Measurements from ENCODE around the gene TAGAP.
A peak's percentile ranks its signal among the peaks of the same experiment; 100 is the strongest.

Gene TAGAP

DNA sequence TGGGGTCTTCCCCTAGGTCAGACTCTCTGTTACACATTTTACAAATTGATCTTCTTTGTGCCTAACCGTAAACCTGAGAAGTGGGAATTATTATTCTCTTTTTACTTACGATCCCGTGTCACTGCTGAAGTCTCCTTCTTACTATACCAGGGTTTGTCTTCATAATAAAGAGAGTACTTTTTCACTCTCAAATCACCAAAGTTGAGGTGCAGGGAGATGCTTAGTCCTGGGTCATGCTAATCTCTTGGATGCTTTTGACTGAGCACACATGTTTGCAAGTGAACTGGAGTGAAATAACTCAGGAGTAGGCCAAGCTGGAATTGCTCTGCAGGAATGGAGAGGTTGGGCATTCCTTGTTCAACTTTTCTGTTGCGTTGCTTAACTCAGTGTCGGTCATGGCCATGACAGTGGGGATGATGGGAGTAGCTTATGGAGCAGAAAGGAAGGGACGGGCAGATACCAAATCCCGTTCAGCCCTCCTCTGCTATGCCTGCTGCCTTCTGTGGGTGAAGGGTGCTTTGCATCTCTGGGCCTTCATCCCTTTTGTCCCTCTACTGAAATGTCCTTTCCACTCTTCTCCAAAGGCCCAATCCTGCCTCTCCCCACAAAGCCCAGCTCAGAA lies 15.2 kb upstream of the TAGAP start:
- Histone ChIP-seq H3K36me3 (ENCODE audit: insufficient read depth, low read length) (no peaks in the 10 kb centered on the region), H3K4me3 (ENCODE audit: low read depth, low read length) (no peak overlapping the region), H2AFZ (ENCODE audit: low read length, unreplicated experiment) (no peak overlapping the region), H3K79me2 (ENCODE audit: control insufficient read depth, insufficient read depth, low read length, unreplicated experiment) (no peaks in the 10 kb centered on the region), H3K27ac (ENCODE audit: low read depth, low read length) (no peak overlapping the region), H3K4me1 (ENCODE audit: control insufficient read depth, insufficient read depth, low read length, unreplicated experiment) (no peaks in the 10 kb centered on the region), H3K27me3 (ENCODE audit: insufficient read depth, low read length) (peaks cover 98% of the 10 kb centered on the region)

DNA sequence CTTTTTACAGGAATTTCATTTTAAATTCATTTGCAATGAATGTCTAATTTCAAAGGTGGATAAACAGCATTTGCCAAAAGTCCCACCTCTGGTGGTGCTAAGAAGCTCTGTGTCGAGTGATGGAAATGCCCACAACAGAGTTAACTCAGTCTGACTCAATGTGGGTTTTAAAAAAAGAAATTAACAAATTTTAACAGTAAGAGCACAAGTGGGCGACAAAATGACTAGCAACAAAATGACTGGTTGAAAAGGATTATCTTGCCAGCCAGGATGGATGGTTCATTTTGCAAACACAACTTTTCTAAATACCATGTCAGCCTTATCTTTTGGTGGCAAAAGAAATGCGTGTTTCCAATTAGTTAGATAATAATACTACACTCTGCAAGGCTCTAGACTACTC lies 14.3 kb upstream of the TAGAP start:
- H3K36me3 ChIP-seq (ENCODE audit: insufficient read depth, low read length): no peaks in the 10 kb centered on the region
- H3K4me1 ChIP-seq (ENCODE audit: control insufficient read depth, insufficient read depth, low read length, unreplicated experiment): no peaks in the 10 kb centered on the region
- H3K79me2 ChIP-seq (ENCODE audit: control insufficient read depth, insufficient read depth, low read length, unreplicated experiment): no peaks in the 10 kb centered on the region
- no peak overlapping the region for H3K4me3 ChIP-seq (ENCODE audit: low read depth, low read length)
- H2AFZ ChIP-seq (ENCODE audit: low read length, unreplicated experiment): no peak overlapping the region
- H3K27me3 ChIP-seq (ENCODE audit: insufficient read depth, low read length): peaks cover 98% of the 10 kb centered on the region
- H3K27ac ChIP-seq (ENCODE audit: low read depth, low read length): no peak overlapping the region

DNA sequence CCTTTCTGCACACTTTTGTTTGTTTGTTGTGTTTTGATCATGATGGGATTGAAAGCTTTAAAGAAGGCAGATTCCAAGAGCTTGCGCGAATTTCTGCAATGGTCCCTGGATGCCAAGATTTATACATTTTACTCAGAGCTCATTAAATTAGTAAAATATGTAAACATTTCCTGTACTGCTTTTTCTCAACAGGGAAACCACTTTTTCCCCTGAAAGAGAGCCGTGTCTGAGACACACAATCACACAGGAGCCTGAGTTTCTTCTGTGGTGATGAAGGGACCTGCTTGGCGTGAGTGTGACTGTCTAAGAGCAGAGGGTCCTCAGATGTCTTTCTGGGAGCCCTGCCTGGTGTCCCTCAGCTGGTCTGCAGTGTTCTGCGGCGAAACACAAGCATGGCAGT lies 12.1 kb upstream of the TAGAP start:
- peaks cover 98% of the 10 kb centered on the region for H3K27me3 ChIP-seq (ENCODE audit: insufficient read depth, low read length)
- no peak overlapping the region for H2AFZ ChIP-seq (ENCODE audit: low read length, unreplicated experiment)
- H3K79me2 ChIP-seq (ENCODE audit: control insufficient read depth, insufficient read depth, low read length, unreplicated experiment): no peaks in the 10 kb centered on the region
- no peaks in the 10 kb centered on the region for H3K4me1 ChIP-seq (ENCODE audit: control insufficient read depth, insufficient read depth, low read length, unreplicated experiment)
- no peaks in the 10 kb centered on the region for H3K36me3 ChIP-seq (ENCODE audit: insufficient read depth, low read length)
- H3K27ac ChIP-seq (ENCODE audit: low read depth, low read length): no peak overlapping the region
- H3K4me3 ChIP-seq (ENCODE audit: low read depth, low read length): no peak overlapping the region

DNA sequence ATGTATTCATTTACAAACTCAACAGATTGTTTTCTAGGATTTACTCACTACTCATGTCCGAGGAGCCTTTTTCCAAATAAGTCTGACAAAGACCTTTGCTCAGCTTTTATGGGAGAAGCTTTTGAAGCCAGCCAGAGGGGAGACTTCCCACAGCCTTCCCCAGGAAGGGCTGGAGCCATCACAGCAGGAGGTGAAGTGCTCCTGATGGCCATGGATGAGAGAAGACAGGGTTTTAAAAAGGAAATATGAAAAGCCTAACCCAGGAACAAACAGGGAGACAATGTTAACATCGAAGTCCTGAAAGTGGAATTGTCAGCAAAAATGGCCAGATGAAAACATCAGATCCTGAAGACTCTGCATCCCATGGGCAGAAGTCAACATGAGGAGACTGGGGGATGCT lies 11.6 kb upstream of the TAGAP start:
- Histone ChIP-seq H3K36me3 (ENCODE audit: insufficient read depth, low read length) (no peaks in the 10 kb centered on the region), H3K4me3 (ENCODE audit: low read depth, low read length) (no peak overlapping the region), H3K27ac (ENCODE audit: low read depth, low read length) (no peak overlapping the region), H3K79me2 (ENCODE audit: control insufficient read depth, insufficient read depth, low read length, unreplicated experiment) (no peaks in the 10 kb centered on the region), H3K4me1 (ENCODE audit: control insufficient read depth, insufficient read depth, low read length, unreplicated experiment) (no peaks in the 10 kb centered on the region), H2AFZ (ENCODE audit: low read length, unreplicated experiment) (no peak overlapping the region), H3K27me3 (ENCODE audit: insufficient read depth, low read length) (peaks cover 97% of the 10 kb centered on the region)

DNA sequence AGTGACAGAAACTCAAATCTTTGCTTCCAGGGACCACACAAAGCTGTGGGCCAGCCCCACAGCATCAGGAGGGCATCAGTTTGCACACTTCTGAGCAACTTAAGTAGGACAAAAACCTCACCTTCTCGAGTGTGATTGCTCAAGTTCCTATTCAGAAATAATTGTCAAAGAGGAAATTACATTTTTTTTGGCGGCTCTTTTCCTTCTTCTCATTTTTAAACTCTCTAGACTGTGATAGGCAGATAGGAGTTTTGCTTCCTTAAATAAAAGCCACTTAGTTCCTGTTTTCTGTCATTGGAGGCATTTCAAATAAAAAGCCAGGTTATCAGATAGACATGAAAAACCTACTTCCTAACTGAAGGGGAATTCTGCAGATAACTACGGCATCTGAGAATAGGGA lies 11.2 kb upstream of the TAGAP start:
- H3K27me3 ChIP-seq (ENCODE audit: insufficient read depth, low read length): peaks cover 93% of the 10 kb centered on the region
- H3K4me1 ChIP-seq (ENCODE audit: control insufficient read depth, insufficient read depth, low read length, unreplicated experiment): no peaks in the 10 kb centered on the region
- H3K4me3 ChIP-seq (ENCODE audit: low read depth, low read length): no peak overlapping the region
- H3K79me2 ChIP-seq (ENCODE audit: control insufficient read depth, insufficient read depth, low read length, unreplicated experiment): no peaks in the 10 kb centered on the region
- H2AFZ ChIP-seq (ENCODE audit: low read length, unreplicated experiment): no peak overlapping the region
- no peaks in the 10 kb centered on the region for H3K36me3 ChIP-seq (ENCODE audit: insufficient read depth, low read length)
- H3K27ac ChIP-seq (ENCODE audit: low read depth, low read length): no peak overlapping the region

DNA sequence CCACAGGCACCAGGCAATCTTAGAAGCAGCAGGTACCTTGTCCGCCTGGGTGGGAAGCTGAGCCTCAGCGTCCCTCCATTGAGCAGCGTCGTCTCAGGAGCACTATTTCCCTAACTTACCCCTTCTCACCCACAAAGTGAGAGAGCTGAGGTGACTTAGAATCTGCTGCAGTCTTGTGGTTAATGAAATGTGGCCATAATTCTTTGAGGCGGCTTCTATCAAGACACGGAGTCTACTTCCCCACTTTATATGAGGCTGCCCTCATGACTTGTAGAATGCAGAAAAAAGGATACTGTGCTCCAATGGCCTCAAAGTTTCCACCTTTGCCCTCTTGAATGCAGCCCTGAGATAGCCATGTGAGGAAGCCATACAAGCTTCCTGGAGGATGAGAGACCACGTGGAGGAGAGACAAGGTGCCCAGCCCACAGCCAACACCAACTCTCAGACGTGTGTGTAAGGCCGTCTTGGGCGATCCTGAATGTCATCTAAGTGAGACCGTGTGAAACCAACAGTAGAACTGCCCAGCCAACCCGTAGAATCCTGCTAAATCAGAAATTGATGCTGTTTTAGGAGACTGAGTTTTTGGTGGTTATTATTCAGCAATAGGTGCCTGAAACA lies 9.1 kb upstream of the TAGAP start:
- Histone ChIP-seq H3K27me3 (ENCODE audit: insufficient read depth, low read length) (peaks cover 77% of the 10 kb centered on the region), H3K27ac (ENCODE audit: low read depth, low read length) (no peak overlapping the region), H3K4me1 (ENCODE audit: control insufficient read depth, insufficient read depth, low read length, unreplicated experiment) (no peaks in the 10 kb centered on the region), H3K36me3 (ENCODE audit: insufficient read depth, low read length) (no peaks in the 10 kb centered on the region), H2AFZ (ENCODE audit: low read length, unreplicated experiment) (no peak overlapping the region), H3K4me3 (ENCODE audit: low read depth, low read length) (no peak overlapping the region), H3K79me2 (ENCODE audit: control insufficient read depth, insufficient read depth, low read length, unreplicated experiment) (no peaks in the 10 kb centered on the region)

DNA sequence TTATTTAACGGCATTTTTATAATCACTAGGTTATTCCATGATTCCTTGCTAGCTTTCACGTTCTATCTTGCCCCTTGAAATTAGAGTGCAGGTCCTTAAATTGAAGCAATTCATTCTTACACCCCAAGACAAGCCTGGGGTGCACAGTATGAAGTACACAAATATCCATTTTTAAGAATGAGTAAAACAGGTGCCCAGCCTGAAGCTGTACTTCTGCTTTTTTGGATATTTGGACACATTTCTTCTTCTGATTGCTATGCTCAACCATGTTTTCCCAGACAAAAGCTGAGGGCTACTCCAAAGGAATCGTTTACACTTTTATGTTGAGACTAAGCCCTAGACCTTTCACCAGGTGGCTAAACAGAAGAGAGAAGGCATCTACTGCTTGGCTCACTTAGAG lies 7.9 kb upstream of the TAGAP start:
- Histone ChIP-seq H3K27me3 (ENCODE audit: insufficient read depth, low read length) (peaks cover 78% of the 10 kb centered on the region), H3K79me2 (ENCODE audit: control insufficient read depth, insufficient read depth, low read length, unreplicated experiment) (no peaks in the 10 kb centered on the region), H3K4me3 (ENCODE audit: low read depth, low read length) (no peak overlapping the region), H2AFZ (ENCODE audit: low read length, unreplicated experiment) (no peak overlapping the region), H3K36me3 (ENCODE audit: insufficient read depth, low read length) (no peaks in the 10 kb centered on the region), H3K27ac (ENCODE audit: low read depth, low read length) (no peak overlapping the region), H3K4me1 (ENCODE audit: control insufficient read depth, insufficient read depth, low read length, unreplicated experiment) (no peaks in the 10 kb centered on the region)

DNA sequence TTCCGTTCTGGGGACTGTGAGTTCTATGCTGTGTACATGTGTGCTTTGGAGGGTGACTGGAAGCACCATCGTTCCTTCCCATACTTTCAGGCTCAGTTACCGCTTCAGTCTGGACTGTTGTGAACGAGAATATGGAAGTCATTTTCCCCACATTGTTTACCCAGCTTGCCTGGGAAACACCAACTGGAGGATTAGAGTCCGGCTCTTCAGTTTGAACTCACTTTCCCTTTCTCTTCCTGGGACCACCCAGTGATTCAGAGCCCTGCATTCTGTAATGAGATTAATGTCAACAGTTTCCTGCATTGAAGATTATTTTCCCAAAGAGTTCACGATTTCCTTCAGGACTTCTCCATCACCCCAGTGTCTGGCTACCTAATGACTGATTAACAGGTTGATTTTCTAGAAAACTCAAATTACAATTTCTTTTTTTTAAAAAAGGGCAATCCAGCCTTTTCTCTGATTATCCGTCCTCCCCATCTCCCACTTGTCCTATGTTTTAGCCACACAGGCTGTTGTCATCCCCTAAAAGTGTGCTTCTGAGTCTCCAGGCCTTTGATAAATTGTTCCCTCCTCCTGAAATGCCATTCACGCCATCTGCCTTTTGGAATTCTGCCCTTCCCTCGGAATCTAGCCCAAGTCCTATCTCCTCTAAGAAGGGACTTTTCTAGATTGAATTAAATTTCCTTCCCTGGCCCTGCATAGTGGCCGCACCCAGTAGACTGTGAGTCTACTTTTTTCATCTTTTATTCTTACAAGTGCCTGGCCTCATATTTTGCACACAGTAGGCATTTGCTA lies 3.3 kb upstream of the TAGAP start:
- Histone ChIP-seq H3K27ac (ENCODE audit: low read depth, low read length) (no peak overlapping the region), H2AFZ (ENCODE audit: low read length, unreplicated experiment) (no peak overlapping the region), H3K36me3 (ENCODE audit: insufficient read depth, low read length) (no peaks in the 10 kb centered on the region), H3K4me3 (ENCODE audit: low read depth, low read length) (peak overlapping the region; percentile 4; the same call in 1 of the 2 replicates), H3K27me3 (ENCODE audit: insufficient read depth, low read length) (peaks cover 64% of the 10 kb centered on the region), H3K4me1 (ENCODE audit: control insufficient read depth, insufficient read depth, low read length, unreplicated experiment) (no peaks in the 10 kb centered on the region), H3K79me2 (ENCODE audit: control insufficient read depth, insufficient read depth, low read length, unreplicated experiment) (no peaks in the 10 kb centered on the region)

DNA sequence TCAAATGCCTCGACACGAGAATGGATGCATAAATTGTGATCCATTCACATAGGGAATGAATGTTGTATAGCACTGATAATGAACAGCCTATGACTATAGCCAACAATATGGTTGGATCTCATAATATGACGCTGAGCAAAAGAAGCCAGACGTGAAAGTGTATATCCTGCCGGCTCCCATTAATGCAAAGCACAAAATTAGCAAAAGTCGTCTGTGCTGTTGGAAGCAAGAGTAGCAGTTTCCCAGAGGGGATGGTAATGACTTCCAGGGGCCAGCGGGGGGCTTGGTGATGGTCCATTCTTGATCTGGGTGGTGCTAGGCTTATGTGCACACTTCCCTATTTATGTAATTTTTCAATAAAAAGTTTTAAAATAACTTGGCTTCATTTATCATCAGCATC lies 1.0 kb upstream of the TAGAP start:
- Histone ChIP-seq H3K4me3 (ENCODE audit: low read depth, low read length) (no peak overlapping the region), H3K27me3 (ENCODE audit: insufficient read depth, low read length) (peaks cover 46% of the 10 kb centered on the region), H3K4me1 (ENCODE audit: control insufficient read depth, insufficient read depth, low read length, unreplicated experiment) (no peaks in the 10 kb centered on the region), H3K27ac (ENCODE audit: low read depth, low read length) (no peak overlapping the region), H2AFZ (ENCODE audit: low read length, unreplicated experiment) (no peak overlapping the region), H3K79me2 (ENCODE audit: control insufficient read depth, insufficient read depth, low read length, unreplicated experiment) (no peaks in the 10 kb centered on the region), H3K36me3 (ENCODE audit: insufficient read depth, low read length) (no peaks in the 10 kb centered on the region)

DNA sequence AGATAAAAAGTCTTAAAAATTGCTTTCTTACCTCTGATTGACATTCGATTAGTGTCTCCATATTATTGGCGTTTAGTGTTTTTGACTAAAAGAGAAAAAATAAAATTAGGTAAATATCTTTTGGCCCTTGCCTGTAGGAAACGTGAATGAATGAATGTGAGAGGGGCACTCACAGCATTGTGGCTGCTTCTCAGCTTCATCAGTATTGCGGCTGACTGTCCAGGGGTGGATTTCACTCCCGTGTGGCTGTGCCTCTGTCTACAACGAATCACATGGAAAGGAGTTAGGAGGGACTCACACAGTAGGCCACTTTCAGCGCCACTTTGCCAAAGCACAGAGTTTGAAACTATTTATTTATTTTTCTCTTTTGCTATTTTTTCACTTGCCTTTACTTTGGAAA lies 844 bp downstream of the TAGAP start:
- no peaks in the 10 kb centered on the region for H3K79me2 ChIP-seq (ENCODE audit: control insufficient read depth, insufficient read depth, low read length, unreplicated experiment)
- H3K27ac ChIP-seq (ENCODE audit: low read depth, low read length): no peak overlapping the region
- no peak overlapping the region for H3K4me3 ChIP-seq (ENCODE audit: low read depth, low read length)
- peaks cover 43% of the 10 kb centered on the region for H3K27me3 ChIP-seq (ENCODE audit: insufficient read depth, low read length)
- H3K36me3 ChIP-seq (ENCODE audit: insufficient read depth, low read length): no peaks in the 10 kb centered on the region
- H3K4me1 ChIP-seq (ENCODE audit: control insufficient read depth, insufficient read depth, low read length, unreplicated experiment): no peaks in the 10 kb centered on the region
- no peak overlapping the region for H2AFZ ChIP-seq (ENCODE audit: low read length, unreplicated experiment)

DNA sequence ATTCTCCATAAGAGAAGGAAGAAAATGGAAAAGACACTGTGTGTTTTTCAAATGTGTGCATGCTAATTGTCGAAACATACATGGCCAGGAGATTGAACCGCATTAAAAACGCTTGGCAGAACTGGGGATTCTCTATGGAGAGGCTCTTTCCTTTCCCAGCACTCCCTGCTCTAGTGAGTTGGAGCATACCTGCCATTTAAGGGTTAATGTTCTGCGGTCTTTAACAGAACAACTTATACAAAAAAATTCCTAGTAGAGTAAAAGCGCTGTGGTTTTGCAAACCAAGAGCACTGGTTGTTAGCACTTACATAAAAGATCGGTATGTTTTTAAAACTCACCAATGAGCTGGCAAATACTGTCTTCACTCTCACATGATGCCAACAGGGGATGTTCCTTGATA lies 1.5 kb downstream of the TAGAP start:
- Histone ChIP-seq H3K4me3 (ENCODE audit: low read depth, low read length) (no peak overlapping the region), H2AFZ (ENCODE audit: low read length, unreplicated experiment) (no peak overlapping the region)

More for the DNA sequence above, 1.5 kb downstream of the TAGAP start:
- peaks cover 37% of the 10 kb centered on the region for H3K27me3 ChIP-seq (ENCODE audit: insufficient read depth, low read length)
- no peak overlapping the region for H3K27ac ChIP-seq (ENCODE audit: low read depth, low read length)
- H3K4me1 ChIP-seq (ENCODE audit: control insufficient read depth, insufficient read depth, low read length, unreplicated experiment): no peaks in the 10 kb centered on the region
- no peaks in the 10 kb centered on the region for H3K36me3 ChIP-seq (ENCODE audit: insufficient read depth, low read length)
- no peaks in the 10 kb centered on the region for H3K79me2 ChIP-seq (ENCODE audit: control insufficient read depth, insufficient read depth, low read length, unreplicated experiment)

Measured in ACC112 (cell line).